HG02943 (cell line): ENCODE measurements around the gene CDH23.

Source experiments
- ATAC-seq: cut with Tn5 transposase; IDR thresholded peaks from one replicate; pipeline ENCODE4 v1.9.1; 2021; ENCODE audit warnings: mild to moderate bottlenecking, low read depth, moderate library complexity; ENCODE audit not compliant: unreplicated experiment

CDH23 gene

GRCh38 chr10:71478813-71479365 is 82.2 kb downstream of the CDH23 start:
- no peak for ATAC-seq

- no peak for ATAC-seq
These were observed 83.1 kb downstream of the CDH23 start for GRCh38 chr10:71479831-71480230.

- no peak for ATAC-seq
These were observed 83.9 kb downstream of the CDH23 start for GRCh38 chr10:71480662-71481061.

GRCh38 chr10:71481746-71482410 is 85.2 kb downstream of the CDH23 start:
- ATAC-seq, result no peak

- no peak for ATAC-seq
These were observed 85.9 kb downstream of the CDH23 start for GRCh38 chr10:71482620-71483019.

- no peak for ATAC-seq
These were observed 86.4 kb downstream of the CDH23 start for GRCh38 chr10:71483135-71483534.

GRCh38 chr10:71483885-71484751 is 87.4 kb downstream of the CDH23 start:
- ATAC-seq, result no peak

- no peak for ATAC-seq
These were observed 89.9 kb downstream of the CDH23 start for GRCh38 chr10:71486484-71487114.

- no peak for ATAC-seq
These were observed 91.0 kb downstream of the CDH23 start for GRCh38 chr10:71487726-71488125.

- no peak for ATAC-seq
These were observed 92.4 kb downstream of the CDH23 start for GRCh38 chr10:71489077-71489476.

- ATAC-seq, result no peak
These were observed 96.2 kb downstream of the CDH23 start for GRCh38 chr10:71492872-71493271.

- ATAC-seq, result no peak
These were observed 97.0 kb downstream of the CDH23 start for GRCh38 chr10:71493741-71494140.

- no peak for ATAC-seq
These were observed 97.8 kb downstream of the CDH23 start for GRCh38 chr10:71494476-71494875.

GRCh38 chr10:71494980-71495381 is 98.3 kb downstream of the CDH23 start:
- no peak for ATAC-seq

- no peak for ATAC-seq
These were observed 100.4 kb downstream of the CDH23 start for GRCh38 chr10:71496927-71497762.

GRCh38 chr10:71497763-71498326 is 101.1 kb downstream of the CDH23 start:
- ATAC-seq, result no peak

- no peak for ATAC-seq
These were observed 104.7 kb downstream of the CDH23 start for GRCh38 chr10:71501402-71501801.

- no peak for ATAC-seq
These were observed 105.5 kb downstream of the CDH23 start for GRCh38 chr10:71502190-71502589.

- ATAC-seq, result no peak
These were observed 106.1 kb downstream of the CDH23 start for GRCh38 chr10:71502851-71503250.

- no peak for ATAC-seq
These were observed 107.4 kb downstream of the CDH23 start for GRCh38 chr10:71504168-71504567.
